ENCODE data around the gene CCDC149. TPM values are rescaled to one million over a fixed set of nuclear protein-coding genes. Genes with fewer than 3 reads are reported as not detected.

The CCDC149 gene
- total RNA-seq, 1 experiment from 2014 or later: 4.3 TPM

DNA sequence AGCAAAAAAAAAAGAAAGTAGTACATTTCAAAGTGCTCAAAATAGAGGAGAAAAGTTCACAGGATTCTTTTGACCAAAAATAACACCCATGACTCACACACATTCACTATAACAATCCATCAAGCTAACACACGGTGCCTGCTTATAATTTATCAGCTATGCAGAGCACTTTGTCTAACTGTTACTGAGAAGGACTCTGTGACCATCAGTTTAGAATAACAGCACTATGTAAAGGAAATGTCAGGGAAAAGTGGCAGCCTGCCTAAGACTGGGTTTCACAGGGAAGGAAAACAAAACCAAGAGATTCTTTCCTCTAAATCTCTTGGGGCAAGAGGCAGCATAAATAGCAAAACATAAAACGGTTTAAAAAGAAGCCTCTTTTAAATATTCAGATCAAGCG, 54.8 kb downstream of the CCDC149 start:
- Histone ChIP-seq H3K27ac (0 out of 2 replicates have a peak overlapping the region, but pooled peaks have one; percentile 18), H3K9me3 (replicated peaks) (no peaks in the 10 kb centered on the region), H3K36me3 (no peaks in the 10 kb centered on the region)

DNA sequence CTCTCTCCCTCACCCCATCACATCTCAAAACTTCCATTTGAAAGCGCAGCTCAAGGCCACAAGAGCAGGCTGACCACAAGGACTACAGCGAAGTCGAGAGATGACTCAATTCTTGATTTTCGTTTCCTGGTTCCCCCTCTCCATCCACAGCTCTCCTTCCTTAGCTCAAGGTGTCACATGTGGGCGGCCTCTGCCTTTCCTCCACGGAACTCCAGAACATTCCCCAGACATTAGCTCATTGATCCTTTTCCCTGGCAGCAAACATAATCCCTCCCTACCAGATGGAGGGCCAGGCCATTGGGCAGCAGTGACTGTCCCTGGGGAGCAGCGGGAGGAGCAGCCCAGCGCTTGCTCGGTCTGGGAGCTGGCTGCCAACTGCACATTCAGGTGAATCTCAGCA, 56.3 kb downstream of the CCDC149 start:
- no peaks in the 10 kb centered on the region for H3K36me3 ChIP-seq
- no peaks in the 10 kb centered on the region for H3K9me3 ChIP-seq (replicated peaks)
- peak overlapping the region; percentile 35; the same call in 1 of the 2 replicates for H3K27ac ChIP-seq
- no peak overlapping the region for H3K4me3 ChIP-seq
- H3K27me3 ChIP-seq (replicated peaks): no peaks in the 10 kb centered on the region
- H3K4me1 ChIP-seq (replicated peaks): peaks cover 65% of the 10 kb centered on the region
- DNase-seq (ENCODE audit: low read depth in 1 of 2, low spot score in 2 of 2): peak; percentile 66 to 72

More for the DNA sequence above, 54.8 kb downstream of the CCDC149 start:
- Histone ChIP-seq H3K4me1 (replicated peaks) (peaks cover 51% of the 10 kb centered on the region), H3K27me3 (replicated peaks) (no peaks in the 10 kb centered on the region), H3K4me3 (no peak overlapping the region)
- DNase-seq (ENCODE audit: low read depth in 1 of 2, low spot score in 2 of 2): peak in 1 of 2 experiments; percentile 45

DNA sequence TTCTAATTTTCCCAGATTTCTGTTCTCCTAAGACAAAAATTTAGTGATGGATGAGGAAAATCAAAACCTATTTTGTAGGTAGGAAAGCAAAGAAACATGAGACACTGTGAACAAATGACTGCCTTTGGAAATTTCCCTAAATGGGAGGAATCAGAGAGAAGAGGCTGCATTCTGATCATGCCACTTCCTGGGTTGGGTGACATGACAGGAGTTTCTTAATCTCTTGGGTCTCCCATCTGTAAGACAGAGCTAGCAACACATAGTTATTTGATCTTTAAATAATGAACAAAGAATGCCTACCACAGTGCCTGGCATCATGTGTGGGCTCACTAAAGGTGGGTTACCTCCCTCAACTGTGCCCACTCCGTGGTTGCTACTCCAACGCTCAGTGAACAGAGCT, 57.1 kb downstream of the CCDC149 start:
- peak in 1 of 2 experiments; percentile 6 for DNase-seq (ENCODE audit: low read depth in 1 of 2, low spot score in 2 of 2)
- H3K27ac ChIP-seq: peak overlapping the region; percentile 35; the same call in 1 of the 2 replicates
- no peaks in the 10 kb centered on the region for H3K36me3 ChIP-seq
- peaks cover 74% of the 10 kb centered on the region for H3K4me1 ChIP-seq (replicated peaks)
- H3K27me3 ChIP-seq (replicated peaks): no peaks in the 10 kb centered on the region
- no peaks in the 10 kb centered on the region for H3K9me3 ChIP-seq (replicated peaks)
- no peak overlapping the region for H3K4me3 ChIP-seq

GRCh38 chr4:24853142-24853541, 59.7 kb downstream of the CCDC149 start:
- H3K9me3 ChIP-seq (replicated peaks): no peaks in the 10 kb centered on the region
- H3K27me3 ChIP-seq (replicated peaks): no peaks in the 10 kb centered on the region
- H3K4me1 ChIP-seq (replicated peaks): peaks cover 72% of the 10 kb centered on the region
- DNase-seq (ENCODE audit: low read depth in 1 of 2, low spot score in 2 of 2): peak; percentile 48 to 70
- H3K27ac ChIP-seq: no peak overlapping the region; the same call in 1 of the 2 replicates
- no peak overlapping the region for H3K4me3 ChIP-seq
- no peaks in the 10 kb centered on the region for H3K36me3 ChIP-seq

DNA sequence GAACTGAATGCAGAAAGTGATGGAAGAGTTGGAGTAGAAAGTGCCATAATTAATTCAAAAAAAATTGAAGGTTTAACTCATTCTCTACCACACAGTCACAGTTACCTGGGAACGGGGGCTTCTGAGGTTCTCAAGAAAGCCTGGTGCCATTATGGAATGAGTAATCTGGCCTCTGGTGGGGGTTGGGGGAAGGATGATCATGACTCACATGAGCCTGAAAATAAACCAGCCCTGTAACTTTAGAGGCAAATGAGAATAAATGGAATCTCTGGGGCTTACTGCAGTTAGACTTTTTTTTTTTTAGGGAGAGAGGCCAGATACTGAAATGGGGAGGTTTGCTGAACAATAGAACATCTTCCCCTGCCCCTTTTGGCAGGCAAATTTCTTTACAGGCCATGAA, 62.2 kb downstream of the CCDC149 start:
- H3K4me3 ChIP-seq: no peak overlapping the region
- peak overlapping the region; percentile 26; the same call in 1 of the 2 replicates for H3K27ac ChIP-seq
- H3K4me1 ChIP-seq (replicated peaks): peaks cover 47% of the 10 kb centered on the region
- no peaks in the 10 kb centered on the region for H3K9me3 ChIP-seq (replicated peaks)
- no peaks in the 10 kb centered on the region for H3K36me3 ChIP-seq
- no peaks in the 10 kb centered on the region for H3K27me3 ChIP-seq (replicated peaks)
- DNase-seq (ENCODE audit: low read depth in 1 of 2, low spot score in 2 of 2): peak; percentile 57 to 62

GRCh38 chr4:24849756-24850155, 63.1 kb downstream of the CCDC149 start:
- peaks cover 40% of the 10 kb centered on the region for H3K4me1 ChIP-seq (replicated peaks)
- no peak overlapping the region for H3K27ac ChIP-seq
- H3K4me3 ChIP-seq: no peak overlapping the region
- DNase-seq (ENCODE audit: low read depth in 1 of 2, low spot score in 2 of 2): no peak
- H3K27me3 ChIP-seq (replicated peaks): no peaks in the 10 kb centered on the region
- H3K9me3 ChIP-seq (replicated peaks): no peaks in the 10 kb centered on the region
- H3K36me3 ChIP-seq: no peaks in the 10 kb centered on the region

- H3K9me3 ChIP-seq (replicated peaks): no peaks in the 10 kb centered on the region
- H3K4me1 ChIP-seq (replicated peaks): peaks cover 40% of the 10 kb centered on the region
- no peak for DNase-seq (ENCODE audit: low read depth in 1 of 2, low spot score in 2 of 2)
- H3K36me3 ChIP-seq: no peaks in the 10 kb centered on the region
- H3K4me3 ChIP-seq: no peak overlapping the region
- no peak overlapping the region for H3K27ac ChIP-seq
- H3K27me3 ChIP-seq (replicated peaks): no peaks in the 10 kb centered on the region
These were observed 63.5 kb downstream of the CCDC149 start for GRCh38 chr4:24849351-24849750.

DNA sequence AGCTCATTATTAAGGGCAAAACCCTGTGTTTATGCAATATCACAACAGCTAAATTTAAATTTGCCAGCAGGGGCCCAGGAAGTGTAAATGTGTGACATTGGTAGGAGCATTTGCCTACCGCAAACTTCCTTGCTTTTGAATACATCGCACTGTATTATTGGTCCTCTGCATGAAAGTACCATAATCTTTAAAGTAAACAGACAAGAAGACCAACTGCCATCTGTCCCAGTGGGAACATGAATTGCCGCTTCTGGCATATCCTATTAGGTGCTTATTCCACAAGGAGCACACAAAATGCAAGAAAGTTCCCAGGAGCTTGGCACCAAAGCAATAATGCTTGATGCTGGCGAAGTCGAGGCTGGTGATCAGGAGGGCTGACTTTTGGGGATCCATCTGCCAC, 66.1 kb downstream of the CCDC149 start:
- H3K27ac ChIP-seq: no peak overlapping the region
- H3K4me3 ChIP-seq: no peak overlapping the region
- no peak for DNase-seq (ENCODE audit: low read depth in 1 of 2, low spot score in 2 of 2)
- no peaks in the 10 kb centered on the region for H3K27me3 ChIP-seq (replicated peaks)
- no peaks in the 10 kb centered on the region for H3K36me3 ChIP-seq
- peaks cover 16% of the 10 kb centered on the region for H3K4me1 ChIP-seq (replicated peaks)
- no peaks in the 10 kb centered on the region for H3K9me3 ChIP-seq (replicated peaks)

- no peaks in the 10 kb centered on the region for H3K36me3 ChIP-seq
- DNase-seq (ENCODE audit: low read depth in 1 of 2, low spot score in 2 of 2): no peak
- H3K9me3 ChIP-seq (replicated peaks): no peaks in the 10 kb centered on the region
- no peak overlapping the region for H3K27ac ChIP-seq
- no peak overlapping the region for H3K4me3 ChIP-seq
- no peaks in the 10 kb centered on the region for H3K27me3 ChIP-seq (replicated peaks)
- peaks cover 8% of the 10 kb centered on the region for H3K4me1 ChIP-seq (replicated peaks)
These were observed 66.9 kb downstream of the CCDC149 start for GRCh38 chr4:24845902-24846301.

DNA sequence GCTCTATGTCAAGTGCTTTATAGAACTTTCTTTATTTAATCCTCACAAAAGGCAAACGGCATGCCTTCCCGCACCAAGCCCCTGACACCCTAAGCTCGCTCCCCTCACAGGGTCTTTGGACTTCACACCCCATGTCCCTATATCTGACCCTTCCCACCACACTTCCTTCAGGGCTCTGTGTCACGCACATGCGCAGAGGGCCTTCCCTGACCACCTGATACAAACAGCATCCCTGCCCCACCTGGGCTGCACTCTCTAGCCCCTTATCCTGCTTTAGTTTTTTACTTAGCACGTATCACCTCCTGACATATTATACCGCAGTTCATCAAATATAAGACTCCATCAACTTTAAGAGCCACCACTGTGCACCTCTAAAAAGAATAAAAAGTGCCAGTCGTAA, 67.7 kb downstream of the CCDC149 start:
- no peak overlapping the region for H3K27ac ChIP-seq
- H3K36me3 ChIP-seq: no peaks in the 10 kb centered on the region
- H3K4me1 ChIP-seq (replicated peaks): no peaks in the 10 kb centered on the region; the same call in 1 of the 2 replicates
- H3K4me3 ChIP-seq: no peak overlapping the region
- H3K9me3 ChIP-seq (replicated peaks): no peaks in the 10 kb centered on the region
- no peaks in the 10 kb centered on the region for H3K27me3 ChIP-seq (replicated peaks)
- DNase-seq (ENCODE audit: low read depth in 1 of 2, low spot score in 2 of 2): no peak

- DNase-seq (ENCODE audit: low read depth in 1 of 2, low spot score in 2 of 2): no peak
- H3K4me1 ChIP-seq (replicated peaks): no peaks in the 10 kb centered on the region
- H3K27ac ChIP-seq: no peak overlapping the region
- no peak overlapping the region for H3K4me3 ChIP-seq
- no peaks in the 10 kb centered on the region for H3K36me3 ChIP-seq
- no peaks in the 10 kb centered on the region for H3K9me3 ChIP-seq (replicated peaks)
- H3K27me3 ChIP-seq (replicated peaks): no peaks in the 10 kb centered on the region
These were observed 69.7 kb downstream of the CCDC149 start for GRCh38 chr4:24843096-24843495.

GRCh38 chr4:24842356-24842755, 70.5 kb downstream of the CCDC149 start:
- no peaks in the 10 kb centered on the region for H3K9me3 ChIP-seq (replicated peaks)
- H3K4me1 ChIP-seq (replicated peaks): no peaks in the 10 kb centered on the region
- H3K27me3 ChIP-seq (replicated peaks): no peaks in the 10 kb centered on the region
- DNase-seq (ENCODE audit: low read depth in 1 of 2, low spot score in 2 of 2): no peak
- H3K36me3 ChIP-seq: no peaks in the 10 kb centered on the region
- no peak overlapping the region for H3K4me3 ChIP-seq
- no peak overlapping the region for H3K27ac ChIP-seq

DNA sequence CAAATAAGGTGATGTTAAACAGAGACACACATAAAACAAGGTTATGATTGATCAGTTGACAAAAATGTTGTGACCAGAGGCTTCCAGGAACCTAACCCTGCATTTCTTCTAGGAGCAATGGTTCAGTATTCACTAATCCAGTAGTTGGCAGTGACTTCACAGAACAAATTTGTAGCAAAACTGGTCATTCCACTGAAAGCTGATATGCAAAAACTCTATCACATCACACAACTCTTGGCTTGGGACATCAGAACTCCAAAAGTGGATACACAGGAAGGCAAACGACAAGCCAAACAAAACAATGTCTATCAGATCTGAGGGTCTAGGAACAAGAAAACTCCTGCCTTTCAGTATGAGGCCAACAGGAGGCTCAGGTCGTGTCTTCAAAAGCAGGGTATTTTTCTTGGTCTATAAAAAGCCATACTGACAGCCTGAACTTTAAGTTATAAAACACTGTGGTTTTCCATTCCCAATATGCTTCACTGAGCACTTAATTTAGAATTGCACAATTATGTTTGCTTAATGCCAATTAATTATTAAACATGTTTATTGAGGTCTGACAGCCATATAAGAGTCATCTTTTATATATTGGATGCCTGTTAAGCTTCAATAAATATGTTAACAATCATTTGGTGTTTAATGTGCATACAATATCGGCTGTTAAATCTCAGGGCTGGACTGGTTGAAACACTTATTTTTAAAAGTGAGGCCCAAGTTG, 71.9 kb downstream of the CCDC149 start:
- no peaks in the 10 kb centered on the region for H3K9me3 ChIP-seq (replicated peaks)
- H3K4me1 ChIP-seq (replicated peaks): no peaks in the 10 kb centered on the region
- no peak for DNase-seq (ENCODE audit: low read depth in 1 of 2, low spot score in 2 of 2)
- no peaks in the 10 kb centered on the region for H3K27me3 ChIP-seq (replicated peaks)
- H3K27ac ChIP-seq: no peak overlapping the region
- no peaks in the 10 kb centered on the region for H3K36me3 ChIP-seq
- H3K4me3 ChIP-seq: no peak overlapping the region

DNA sequence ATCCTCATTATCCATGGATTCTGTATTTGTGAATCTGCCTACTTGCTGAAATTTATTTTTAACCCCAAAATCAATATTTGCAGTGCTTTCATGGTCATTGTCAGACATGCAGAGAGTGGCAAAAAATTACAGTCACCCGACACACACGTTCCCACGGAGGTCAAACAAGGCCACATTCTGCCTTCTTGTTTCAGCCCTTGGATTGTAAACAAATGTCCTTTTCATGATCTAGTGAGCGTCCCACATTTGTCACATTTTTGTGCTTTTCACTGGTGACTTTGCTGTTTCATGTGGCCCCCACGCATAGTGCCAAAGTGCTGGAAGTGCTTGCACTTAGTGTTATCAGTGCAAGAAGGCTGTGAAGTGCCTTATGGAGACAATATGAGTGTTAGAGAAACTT, 72.5 kb downstream of the CCDC149 start:
- Histone ChIP-seq H3K27ac (no peak overlapping the region), H3K36me3 (no peaks in the 10 kb centered on the region), H3K9me3 (replicated peaks) (no peaks in the 10 kb centered on the region), H3K4me3 (no peak overlapping the region), H3K27me3 (replicated peaks) (no peaks in the 10 kb centered on the region), H3K4me1 (replicated peaks) (no peaks in the 10 kb centered on the region)
- no peak for DNase-seq (ENCODE audit: low read depth in 1 of 2, low spot score in 2 of 2)

- DNase-seq (ENCODE audit: low read depth in 1 of 2, low spot score in 2 of 2): no peak
- Histone ChIP-seq H3K4me3 (no peak overlapping the region), H3K36me3 (no peaks in the 10 kb centered on the region), H3K27ac (no peak overlapping the region), H3K27me3 (replicated peaks) (no peaks in the 10 kb centered on the region), H3K4me1 (replicated peaks) (no peaks in the 10 kb centered on the region), H3K9me3 (replicated peaks) (no peaks in the 10 kb centered on the region)
These were observed 75.1 kb downstream of the CCDC149 start for GRCh38 chr4:24837781-24838180.

Data from SJSA1 (cell line).